Loucy (cell line): Measurements from ENCODE around the gene RAI14.

Source experiments
- H2AFZ ChIP-seq: fragments of 200-600 bp; sonication (generic); 2 replicates; pipeline ENCODE4 v1.6.0; 2016; ENCODE audit warnings: antibody characterized with exemption, mild to moderate bottlenecking, low read length, moderate library complexity
- H3F3A ChIP-seq: fragments of 200-600 bp; 2 replicates; pipeline ENCODE4 v1.6.0; 2016; ENCODE audit warnings: antibody characterized with exemption, low read depth, mild to moderate bottlenecking
- H3K27me3 ChIP-seq: fragments of 200-600 bp; sonication (generic); 2 replicates; pipeline ENCODE4 v1.6.1; 2014; ENCODE audit warnings: low read length, mild to moderate bottlenecking; ENCODE audit not compliant: insufficient read depth, poor library complexity, severe bottlenecking
- H3K36me3 ChIP-seq: fragments of 200-600 bp; sonication (generic); 2 replicates; pipeline ENCODE4 v1.6.1; 2016; ENCODE audit warnings: low read length; ENCODE audit not compliant: insufficient read depth
- H3K4me1 ChIP-seq: fragments of 200-600 bp; sonication (generic); 2 replicates; pipeline ENCODE4 v1.5.1; 2014; ENCODE audit warnings: low read length, mild to moderate bottlenecking; ENCODE audit not compliant: insufficient read depth, poor library complexity, severe bottlenecking
- H3K4me2 ChIP-seq: fragments of 200-600 bp; sonication (generic); 2 replicates; pipeline ENCODE4 v1.6.0; 2014; ENCODE audit warnings: antibody characterized with exemption, low read length, low read depth, mild to moderate bottlenecking; ENCODE audit not compliant: poor library complexity, severe bottlenecking
- H3K4me3 ChIP-seq: fragments of 200-600 bp; sonication (generic); 2 replicates; pipeline ENCODE4 v1.5.1; 2014; ENCODE audit warnings: low read length, mild to moderate bottlenecking, mixed read lengths; ENCODE audit not compliant: poor library complexity, severe bottlenecking
- H3K79me2 ChIP-seq: fragments of 200-600 bp; sonication (generic); 2 replicates; pipeline ENCODE4 v1.6.1; 2014; ENCODE audit warnings: low read length; ENCODE audit not compliant: insufficient read depth
- H3K9ac ChIP-seq: fragments of 200-600 bp; sonication (generic); 2 replicates; pipeline ENCODE4 v1.6.0; 2014; ENCODE audit warnings: mild to moderate bottlenecking, low read depth, low read length, moderate library complexity; ENCODE audit not compliant: poor library complexity, severe bottlenecking
- H3K9me2 ChIP-seq: fragments of 200-600 bp; sonication (generic); replicated peaks from 2 replicates; pipeline ENCODE4 v1.6.1; 2016; ENCODE audit warnings: low read depth, low read length, mixed read lengths
- H3K9me3 ChIP-seq: fragments of 200-600 bp; sonication (generic); 2 replicates; pipeline ENCODE4 v1.6.1; 2014; ENCODE audit warnings: mild to moderate bottlenecking, antibody characterized with exemption, low read length, low read depth; ENCODE audit not compliant: insufficient read depth
- H4K20me1 ChIP-seq: fragments of 200-600 bp; sonication (generic); 2 replicates; pipeline ENCODE4 v1.6.0; 2014; ENCODE audit warnings: antibody characterized with exemption, low read length, mild to moderate bottlenecking; ENCODE audit not compliant: insufficient read depth, poor library complexity, severe bottlenecking
- EZH2phosphoT487 ChIP-seq: fragments of 200-600 bp; IDR thresholded peaks from 2 replicates; pipeline ENCODE4 v1.6.1; 2018; ENCODE audit warnings: antibody characterized with exemption, mild to moderate bottlenecking, moderate library complexity, borderline replicate concordance
- TF ChIP-seq, protein P1 (sequence below): fragments of 200-600 bp; sonication (generic); conservative IDR thresholded peaks from 2 replicates; pipeline ENCODE4 v1.5.1; 2014; ENCODE audit warnings: mild to moderate bottlenecking, antibody characterized with exemption, low read length

The RAI14 gene

DNA sequence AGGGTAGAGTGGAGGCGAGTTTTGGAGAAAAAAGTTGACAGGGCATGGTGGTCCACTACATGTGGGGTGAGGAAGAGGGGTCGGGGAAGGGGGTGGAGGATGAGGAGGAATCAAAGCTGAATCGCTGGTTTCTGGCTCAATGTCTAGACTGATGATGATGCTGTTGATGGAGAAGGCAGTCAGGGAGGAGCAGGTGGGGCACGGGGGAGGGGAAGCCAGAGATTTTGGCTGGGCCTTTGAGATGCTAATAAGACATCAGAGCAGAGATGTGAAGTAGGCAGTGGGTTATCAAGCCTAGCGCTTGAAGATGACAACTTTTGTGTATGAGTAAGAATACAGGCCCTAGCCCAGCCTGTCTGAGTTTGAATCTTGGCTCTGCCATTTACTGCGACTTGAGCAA, 150.4 kb downstream of the RAI14 start:
- no peaks in the 10 kb centered on the region for H3K79me2 ChIP-seq
- no peaks in the 10 kb centered on the region for H3K9me3 ChIP-seq
- H3K9me2 ChIP-seq: no peaks in the 10 kb centered on the region
- no peaks in the 10 kb centered on the region for H3K4me1 ChIP-seq
- H3K4me2 ChIP-seq: no peak overlapping the region
- H4K20me1 ChIP-seq: no peaks in the 10 kb centered on the region
- TF ChIP-seq EZH2phosphoT487: no peak
- TF ChIP-seq, protein P1, sequence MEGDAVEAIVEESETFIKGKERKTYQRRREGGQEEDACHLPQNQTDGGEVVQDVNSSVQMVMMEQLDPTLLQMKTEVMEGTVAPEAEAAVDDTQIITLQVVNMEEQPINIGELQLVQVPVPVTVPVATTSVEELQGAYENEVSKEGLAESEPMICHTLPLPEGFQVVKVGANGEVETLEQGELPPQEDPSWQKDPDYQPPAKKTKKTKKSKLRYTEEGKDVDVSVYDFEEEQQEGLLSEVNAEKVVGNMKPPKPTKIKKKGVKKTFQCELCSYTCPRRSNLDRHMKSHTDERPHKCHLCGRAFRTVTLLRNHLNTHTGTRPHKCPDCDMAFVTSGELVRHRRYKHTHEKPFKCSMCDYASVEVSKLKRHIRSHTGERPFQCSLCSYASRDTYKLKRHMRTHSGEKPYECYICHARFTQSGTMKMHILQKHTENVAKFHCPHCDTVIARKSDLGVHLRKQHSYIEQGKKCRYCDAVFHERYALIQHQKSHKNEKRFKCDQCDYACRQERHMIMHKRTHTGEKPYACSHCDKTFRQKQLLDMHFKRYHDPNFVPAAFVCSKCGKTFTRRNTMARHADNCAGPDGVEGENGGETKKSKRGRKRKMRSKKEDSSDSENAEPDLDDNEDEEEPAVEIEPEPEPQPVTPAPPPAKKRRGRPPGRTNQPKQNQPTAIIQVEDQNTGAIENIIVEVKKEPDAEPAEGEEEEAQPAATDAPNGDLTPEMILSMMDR: no peak
- no peak overlapping the region for H3K9ac ChIP-seq
- no peak overlapping the region for H2AFZ ChIP-seq
- H3K4me3 ChIP-seq: no peak overlapping the region
- no peaks in the 10 kb centered on the region for H3K27me3 ChIP-seq
- no peaks in the 10 kb centered on the region for H3K36me3 ChIP-seq
- no peaks in the 10 kb centered on the region for H3F3A ChIP-seq

GRCh38 chr5:34811706-34812105, 155.6 kb downstream of the RAI14 start:
- H3F3A ChIP-seq: no peaks in the 10 kb centered on the region
- no peaks in the 10 kb centered on the region for H3K9me3 ChIP-seq
- no peaks in the 10 kb centered on the region for H3K79me2 ChIP-seq
- no peak overlapping the region for H2AFZ ChIP-seq
- no peaks in the 10 kb centered on the region for H3K27me3 ChIP-seq
- H3K9ac ChIP-seq: no peak overlapping the region
- TF ChIP-seq, protein P1: no peak
- TF ChIP-seq EZH2phosphoT487: no peak
- no peaks in the 10 kb centered on the region for H3K9me2 ChIP-seq
- no peaks in the 10 kb centered on the region for H4K20me1 ChIP-seq
- no peaks in the 10 kb centered on the region for H3K4me1 ChIP-seq
- H3K36me3 ChIP-seq: no peaks in the 10 kb centered on the region
- no peak overlapping the region for H3K4me2 ChIP-seq
- no peak overlapping the region for H3K4me3 ChIP-seq

DNA sequence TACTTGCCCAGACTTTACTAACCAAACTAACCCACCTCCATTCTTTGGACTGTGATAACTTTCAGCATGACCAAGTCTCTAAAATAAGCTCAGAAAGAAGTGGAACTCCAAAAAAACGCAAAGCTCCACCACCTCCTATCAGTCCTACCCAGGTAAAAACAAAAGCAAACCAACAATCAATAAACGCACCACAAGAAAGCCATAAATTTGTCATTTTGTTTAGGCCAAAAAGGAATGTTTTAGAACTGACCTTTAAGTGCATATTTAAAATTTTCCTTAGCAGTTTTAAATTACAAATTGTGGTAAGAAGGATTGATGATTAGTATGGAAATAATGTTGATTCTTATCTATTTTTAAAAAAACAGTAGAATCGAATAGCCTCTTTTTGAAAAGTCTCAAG, 157.4 kb downstream of the RAI14 start:
- Histone ChIP-seq H3K27me3 (no peaks in the 10 kb centered on the region), H3K9me2 (no peaks in the 10 kb centered on the region), H2AFZ (no peak overlapping the region), H3K9ac (no peak overlapping the region), H3K4me1 (no peaks in the 10 kb centered on the region), H3K79me2 (no peaks in the 10 kb centered on the region), H3K4me2 (no peak overlapping the region), H3K4me3 (no peak overlapping the region), H3F3A (no peaks in the 10 kb centered on the region), H3K36me3 (no peaks in the 10 kb centered on the region), H3K9me3 (no peaks in the 10 kb centered on the region), H4K20me1 (no peaks in the 10 kb centered on the region)
- TF ChIP-seq, protein P1: no peak
- no peak for TF ChIP-seq EZH2phosphoT487
